A549 (cell line): Measurements from ENCODE around the gene TPSG1.
"Not testable (repeated sequence)": the region's sequence is repeated elsewhere in the genome, so short reads cannot be mapped to it uniquely, and the experiment has no call there.

Experiments
- CHD2 ChIP-seq: fragments of 150-350 bp; IDR thresholded peaks from 2 replicates; pipeline ENCODE4 v1.6.1; 2014; ENCODE audit warnings: low read length; ENCODE audit not compliant: partially characterized antibody
- CTCF ChIP-seq: fragments of >200 bp; sonication (Bioruptor Twin); formaldehyde crosslinking; IDR thresholded peaks from 3 replicates; pipeline ENCODE4 v1.5.1; 2016
- JUN ChIP-seq, 2 experiments: fragments of >200 bp; sonication (Bioruptor Twin); formaldehyde crosslinking; IDR thresholded peaks; 2 replicates in 1 of 2; 3 replicates in 1 of 2; pipeline ENCODE4 v1.6.1; 2016 to 2017
- PBX3 ChIP-seq: IDR thresholded peaks from 2 replicates; pipeline ENCODE4 v1.6.1; 2012
- REST ChIP-seq: fragments of 200-600 bp; sonication (generic); IDR thresholded peaks from 2 replicates; pipeline ENCODE4 v1.6.1; 2016; ENCODE audit warnings: antibody characterized with exemption, mild to moderate bottlenecking, moderate library complexity

- not testable (repeated sequence) for TF ChIP-seq REST; PBX3; CTCF; CHD2; JUN (IDR thresholded peaks at IDR 0.05)
These were observed 18.3 kb upstream of the TPSG1 start for GRCh38 chr16:1243363-1243762.
